Stimulated activated CD8-positive, alpha-beta memory T cell treated with anti-CD3 and anti-CD28 coated beads, Interleukin-15, amount 100 ng/mL, for 24 hours (primary cell): Measurements from ENCODE around the gene MRPL50.

ENCODE experiments used
- DNase-seq: peaks from one replicate; pipeline ENCODE4 v3.0.0-alpha.2; 2020; ENCODE audit warnings: low read depth

MRPL50 gene

GRCh38 chr9:101375546-101375945 is 22.9 kb downstream of the MRPL50 start:
- DNase-seq, result no peak

- no peak for DNase-seq
Observed at GRCh38 chr9:101372327-101373118, 25.9 kb downstream of the MRPL50 start.

GRCh38 chr9:101371813-101372212 is 26.6 kb downstream of the MRPL50 start:
- DNase-seq, result no peak

DNA sequence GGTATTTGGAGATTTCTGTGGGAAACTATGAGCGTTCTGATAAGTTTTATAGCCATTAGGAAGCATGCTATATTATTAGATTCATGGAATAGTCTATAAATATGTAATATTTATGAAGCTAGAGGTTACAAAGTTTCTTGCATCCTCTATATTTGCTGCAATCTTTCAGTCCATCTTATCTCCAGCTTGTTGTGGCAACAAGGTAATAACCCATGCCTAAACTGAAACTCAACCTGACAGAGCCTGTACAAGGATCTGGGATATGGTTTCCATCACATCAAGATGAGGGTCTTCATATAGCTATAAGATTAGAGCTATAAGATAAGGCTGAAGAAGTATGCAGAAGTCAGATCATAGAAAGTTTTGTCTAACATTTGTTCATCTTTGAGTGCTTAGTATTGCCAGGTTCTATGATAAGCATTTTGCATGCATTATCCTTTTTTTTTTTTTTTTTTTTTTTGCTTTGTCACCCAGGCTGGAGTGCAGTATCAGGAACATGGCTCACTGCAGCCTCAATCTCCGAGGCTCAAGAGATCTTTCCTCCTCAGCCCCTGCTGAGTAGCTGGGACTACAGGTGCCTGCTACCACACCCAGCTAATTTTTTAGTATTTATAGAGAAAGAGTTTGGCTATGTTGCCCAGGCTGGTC is 28.4 kb downstream of the MRPL50 start:
- DNase-seq, result no peak

DNA sequence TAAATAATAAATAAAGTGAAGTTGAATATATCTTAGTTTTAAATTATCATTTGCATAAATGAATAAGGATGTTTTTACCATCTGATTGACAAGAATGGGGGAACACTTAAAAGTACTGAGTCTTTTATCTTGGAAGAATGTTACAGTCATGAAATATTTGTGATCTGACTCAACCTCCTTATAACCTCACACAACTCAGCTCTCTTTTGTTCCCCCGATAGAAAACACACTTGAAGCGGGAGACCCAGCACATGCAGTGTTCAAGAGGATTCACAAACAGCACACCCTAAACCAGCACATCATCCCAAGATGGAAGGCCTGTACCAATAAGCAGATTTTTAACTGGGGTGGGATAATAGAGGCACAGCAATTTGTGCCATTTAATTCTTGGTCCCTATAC is 29.1 kb downstream of the MRPL50 start:
- no peak for DNase-seq

GRCh38 chr9:101367323-101367722 is 31.1 kb downstream of the MRPL50 start:
- DNase-seq, result no peak

- no peak for DNase-seq
Observed at GRCh38 chr9:101366038-101366756, 32.2 kb downstream of the MRPL50 start.

- no peak for DNase-seq
Observed at GRCh38 chr9:101365181-101365580, 33.2 kb downstream of the MRPL50 start.

GRCh38 chr9:101362450-101362849 is 36.0 kb downstream of the MRPL50 start:
- DNase-seq, result no peak

DNA sequence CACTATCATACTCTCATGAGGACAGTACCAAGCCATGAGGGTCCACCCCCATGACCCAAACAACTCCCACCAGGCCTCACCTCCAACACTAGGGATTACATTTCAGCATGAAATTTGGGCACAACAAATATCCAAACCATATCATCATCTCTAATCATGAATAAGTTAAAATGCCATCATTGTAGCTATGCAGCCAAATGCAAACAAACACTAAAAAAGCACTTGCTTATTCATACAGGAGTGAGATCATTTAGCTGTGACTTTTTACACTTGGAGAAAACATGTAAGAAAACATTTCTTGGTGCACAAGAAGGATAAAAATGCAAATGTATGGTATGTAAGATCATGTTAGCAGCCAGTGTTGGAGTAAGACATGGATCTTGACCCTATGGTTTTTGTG is 37.8 kb downstream of the MRPL50 start:
- DNase-seq, result no peak

DNA sequence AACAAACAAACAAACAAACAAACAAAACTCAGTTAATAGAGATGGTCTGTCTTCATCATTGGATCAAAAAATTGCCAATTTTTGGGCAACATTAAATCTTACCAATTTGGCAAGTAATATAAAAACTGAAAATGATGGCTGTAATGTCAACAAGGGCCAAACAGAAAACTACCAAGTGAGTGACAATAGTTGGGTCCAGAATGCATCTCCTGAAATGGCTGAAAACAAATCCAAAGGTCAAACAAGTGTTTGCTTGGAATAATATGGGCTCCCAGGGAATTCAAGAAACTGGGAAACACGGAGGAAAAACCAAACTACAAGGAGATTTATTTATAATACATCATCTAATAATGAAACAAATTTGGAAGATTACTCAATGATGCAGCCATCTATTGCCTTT is 38.7 kb downstream of the MRPL50 start:
- DNase-seq, result no peak

DNA sequence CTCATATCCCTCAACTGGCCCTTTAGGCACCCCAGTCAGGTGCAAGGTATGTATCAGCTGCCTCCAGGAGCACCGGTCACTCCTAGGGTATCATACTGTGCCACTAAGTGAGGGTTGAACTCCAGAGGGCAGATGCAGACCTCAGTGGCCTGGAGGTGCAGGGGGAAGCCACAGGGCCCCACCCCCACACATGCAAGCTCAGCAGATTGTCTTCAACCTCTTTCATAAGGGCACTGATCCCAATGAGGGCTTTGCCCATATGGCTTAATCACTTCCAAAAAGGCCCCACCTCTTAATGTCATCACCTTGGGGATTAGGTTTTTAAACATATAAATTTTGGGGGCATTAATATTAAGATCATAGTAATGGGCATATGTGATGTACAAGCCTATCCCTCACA is 41.8 kb downstream of the MRPL50 start:
- no peak for DNase-seq

- DNase-seq, result no peak
Observed at GRCh38 chr9:101354765-101355708, 43.4 kb downstream of the MRPL50 start.

DNA sequence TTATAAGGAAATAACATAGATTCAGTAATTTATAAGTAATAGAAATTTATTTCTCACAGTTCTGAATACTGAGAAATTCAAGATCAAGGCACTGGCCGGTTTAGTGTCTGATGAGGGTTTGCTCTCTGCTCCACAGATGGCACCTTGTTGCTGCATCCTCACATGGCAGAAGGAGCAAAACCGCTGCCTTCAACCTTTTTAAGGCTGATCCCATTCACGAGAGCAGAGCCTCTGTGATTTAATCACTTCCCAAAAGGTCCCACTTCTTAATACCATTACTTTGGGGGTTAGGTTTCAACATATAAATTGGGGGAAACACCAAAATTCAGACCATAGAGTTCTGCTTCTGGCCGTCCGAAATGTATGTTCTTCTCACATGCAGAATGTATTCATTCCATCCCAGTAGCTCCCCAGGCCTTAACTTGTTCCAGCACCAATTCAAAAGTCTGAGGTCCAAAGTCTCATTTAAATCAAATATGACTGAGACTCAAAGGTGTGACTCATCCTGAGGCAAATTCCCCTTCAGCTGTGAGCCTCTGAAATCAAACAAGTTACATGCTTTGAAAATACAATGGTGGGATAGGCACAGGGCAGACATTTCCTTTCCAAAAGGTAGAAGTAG is 44.2 kb downstream of the MRPL50 start:
- no peak for DNase-seq

DNA sequence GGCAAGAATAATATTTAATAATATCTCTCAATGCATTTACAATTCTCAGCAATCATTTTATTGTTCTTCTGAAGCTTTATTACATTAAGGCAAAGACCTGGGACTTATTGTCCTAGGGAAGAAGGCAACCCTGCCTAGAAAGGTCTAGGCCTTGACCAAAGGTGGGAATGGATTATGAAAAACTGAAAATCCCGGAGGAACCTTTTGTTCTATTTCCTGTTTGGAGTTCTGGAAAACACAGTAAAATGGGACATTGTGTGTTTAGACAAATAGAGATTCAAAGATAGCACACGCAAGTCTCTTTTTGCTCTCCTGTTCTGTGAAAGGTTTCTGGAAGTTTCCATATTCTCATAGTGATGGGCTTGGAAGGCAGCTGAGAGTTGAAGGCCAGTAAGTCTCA is 44.7 kb downstream of the MRPL50 start:
- no peak for DNase-seq

DNA sequence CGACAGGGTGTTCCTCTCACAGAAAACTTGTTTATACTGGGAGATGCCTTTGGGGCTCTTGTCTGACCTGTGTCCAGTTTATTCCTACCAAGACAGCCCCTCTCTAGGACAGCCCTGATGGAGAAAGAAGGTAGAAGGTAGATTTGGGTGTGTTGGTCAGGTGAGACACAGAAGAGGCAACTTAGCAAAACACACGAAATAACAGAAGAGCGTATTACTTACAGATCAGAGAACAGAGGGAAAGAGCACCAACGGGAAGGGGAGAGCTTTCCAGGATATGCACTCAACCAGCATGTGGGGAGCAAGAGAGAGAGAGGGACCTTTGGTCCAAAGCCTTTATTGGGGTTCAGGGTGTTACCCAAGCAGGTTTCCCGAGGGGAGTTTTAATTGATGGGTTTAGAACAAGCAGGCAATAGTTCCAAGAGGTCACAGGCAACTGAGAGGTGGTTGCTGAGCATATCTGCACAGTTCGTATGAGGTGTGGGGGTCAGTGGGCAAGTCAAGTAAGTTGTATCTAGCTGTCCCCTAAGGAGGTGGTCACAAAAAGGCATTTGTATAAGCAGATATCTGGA is 45.4 kb downstream of the MRPL50 start:
- DNase-seq, result no peak

- no peak for DNase-seq
Observed at GRCh38 chr9:101350285-101350684, 48.1 kb downstream of the MRPL50 start.

GRCh38 chr9:101342595-101342994 is 55.8 kb downstream of the MRPL50 start:
- no peak for DNase-seq

- no peak for DNase-seq
Observed at GRCh38 chr9:101341958-101342357, 56.5 kb downstream of the MRPL50 start.
